Endothelial cell of umbilical vein (primary cell): ENCODE results near the gene TCTN2. TPM values are rescaled to one million over a fixed set of nuclear protein-coding genes. Genes with fewer than 3 reads are reported as not detected.

Experiments
- BruUV-seq: library from RNA; stranded (reverse); fragments of 400-500 nt; replicated peaks from 2 replicates; lab custom pipeline; 2021; lab: Mats Ljungman, UMichigan
- CTCF ChIA-PET: fragments of 300-600, 350-600 bp; sonication (Branson Sonifier 250); formaldehyde crosslinking; loops from one replicate; lab custom pipeline; 2021; ENCODE audit warnings: antibody characterized with exemption, inconsistent platforms; lab: Charles Lee
- POLR2A ChIA-PET: fragments of 300-600, 350-600 bp; sonication (Branson Sonifier 250); formaldehyde crosslinking; loops from one replicate; lab custom pipeline; 2021; ENCODE audit warnings: antibody characterized with exemption, inconsistent platforms; lab: Charles Lee
- DNase-seq: peaks from one replicate; pipeline ENCODE4 v3.0.0-alpha.2; 2011; ENCODE audit warnings: low read depth, low spot score
- FAIRE-seq: peaks from 2 replicates; lab custom pipeline; 2011; peaks lifted over from hg19 to GRCh38; lab: Jason Lieb, UNC
- H2AFZ ChIP-seq: 2 replicates; pipeline ENCODE4 v1.6.0; 2012; ENCODE audit warnings: low read depth, low read length, control low read depth, inconsistent platforms
- H3K27ac ChIP-seq: 2 replicates; pipeline ENCODE4 v1.5.1; 2011; ENCODE audit warnings: low read depth, mild to moderate bottlenecking, control low read depth, low read length, moderate library complexity; ENCODE audit not compliant: insufficient read depth
- H3K27me3 ChIP-seq, 2 experiments: 2 replicates each; pipeline versions ENCODE4 v1.6.0 to v1.6.1; 2011; ENCODE audit warnings: low read length in 2 of 2, mixed read lengths in 1 of 2; ENCODE audit not compliant: control insufficient read depth in 2 of 2, insufficient read depth in 2 of 2
- H3K36me3 ChIP-seq, 2 experiments: 2 replicates in 1 of 2; 3 replicates in 1 of 2; pipeline ENCODE4 v1.5.1; 2011; ENCODE audit warnings: low read length in 2 of 2, mild to moderate bottlenecking in 1 of 2, moderate library complexity in 1 of 2; ENCODE audit not compliant: control insufficient read depth in 2 of 2, insufficient read depth in 2 of 2; ENCODE audit errors: extremely low read depth in 1 of 2
- H3K4me1 ChIP-seq: 3 replicates; pipeline ENCODE4 v1.5.1; 2011; ENCODE audit warnings: mild to moderate bottlenecking, low read length; ENCODE audit not compliant: control insufficient read depth, insufficient read depth; ENCODE audit errors: extremely low read depth
- H3K4me2 ChIP-seq: 2 replicates; pipeline ENCODE4 v1.6.1; 2011; ENCODE audit warnings: low read length, control low read depth, mixed read lengths; ENCODE audit not compliant: insufficient read depth
- H3K4me3 ChIP-seq, 3 experiments: fragments of 200-600 bp in 1 of 3; sonication (generic), shearing (Covaris generic) in 1 of 3; replicated peaks in 1 of 3; 2 replicates each; pipeline ENCODE4 v1.5.1; 2011 to 2016; ENCODE audit warnings: control low read depth in 3 of 3, low read length in 3 of 3, mild to moderate bottlenecking in 2 of 3, inconsistent platforms in 1 of 3, low read depth in 1 of 3, moderate library complexity in 1 of 3; ENCODE audit not compliant: insufficient read depth in 1 of 3
- H3K79me2 ChIP-seq: 2 replicates; pipeline ENCODE4 v1.6.0; 2012; ENCODE audit warnings: low read length, inconsistent platforms; ENCODE audit not compliant: control insufficient read depth, insufficient read depth
- H3K9ac ChIP-seq: replicated peaks from 2 replicates; pipeline ENCODE3; 2011; ENCODE audit warnings: low read length, control low read depth; ENCODE audit not compliant: insufficient read depth; ENCODE audit errors: extremely low read depth
- H3K9me1 ChIP-seq: replicated peaks from 3 replicates; pipeline ENCODE4 v1.6.0; 2011; ENCODE audit warnings: mild to moderate bottlenecking, low read length; ENCODE audit not compliant: control insufficient read depth, insufficient read depth; ENCODE audit errors: extremely low read depth
- H3K9me3 ChIP-seq: replicated peaks from 2 replicates; pipeline ENCODE4 v1.5.1; 2012; ENCODE audit warnings: low read length, inconsistent platforms; ENCODE audit not compliant: control insufficient read depth, insufficient read depth
- H4K20me1 ChIP-seq: replicated peaks from 2 replicates; pipeline ENCODE3; 2011; ENCODE audit warnings: mild to moderate bottlenecking, low read length; ENCODE audit not compliant: control insufficient read depth, insufficient read depth; ENCODE audit errors: extremely low read depth
- CTCF ChIP-seq, 2 donors: IDR thresholded peaks; 1 replicate in 1 of 2; 2 replicates in 1 of 2; pipeline ENCODE4 v1.5.1; 2011; ENCODE audit warnings: low read length in 2 of 2, mild to moderate bottlenecking in 2 of 2, moderate library complexity in 2 of 2, control low read depth in 1 of 2, inconsistent platforms in 1 of 2, low read depth in 1 of 2; ENCODE audit not compliant: insufficient read depth in 1 of 2; ENCODE audit errors: extremely low read depth in 1 of 2
- EZH2 ChIP-seq: IDR thresholded peaks from 2 replicates; pipeline ENCODE4 v1.6.1; 2012; ENCODE audit warnings: borderline replicate concordance, low read depth, mild to moderate bottlenecking, moderate library complexity, low read length, inconsistent platforms; ENCODE audit not compliant: severe bottlenecking
- GATA2 ChIP-seq: IDR thresholded peaks from 2 replicates; pipeline ENCODE4 v1.7.0; 2011; ENCODE audit warnings: low read depth, mild to moderate bottlenecking, moderate library complexity, mixed read lengths, low read length; ENCODE audit not compliant: insufficient read length, insufficient read depth
- POLR2A ChIP-seq: IDR thresholded peaks from 2 replicates; pipeline ENCODE4 v1.6.1; 2012; ENCODE audit warnings: low read depth, mild to moderate bottlenecking, control low read depth, low read length
- dilution Hi-C: fragments of 300-500 bp; cut with MboI; formaldehyde crosslinking; loops from one replicate; pipeline ENCODE4 v1.15.0; 2019; ENCODE audit warnings: low sequenced_read_pairs; ENCODE audit not compliant: extremely low pct_ligation_motif_present
- intact Hi-C: fragments of 100-400 bp; cut with micrococcal nuclease; formaldehyde crosslinking; loops from one replicate; pipeline ENCODE4 v1.10.0; 2022
- polyA plus RNA-seq, 4 experiments: library from polyadenylated mRNA; depleted of rRNA in 3 of 4; stranded (reverse) in 3 of 4; unstranded in 1 of 4; fragments of >200 nt; gene quantifications; 2 replicates each; pipeline versions ENCODE4 v1.2.1 to v1.2.3, GENCODE V29; 2011 to 2012; ENCODE audit warnings: missing spikeins in 1 of 4
- total RNA-seq: library from RNA; stranded (reverse); gene quantifications from 2 replicates; pipeline ENCODE4 v1.2.3, GENCODE V29; 2021
- TF ChIP-seq, protein P1 (sequence below): IDR thresholded peaks from 2 replicates; pipeline ENCODE4 v1.6.1; 2011; ENCODE audit not compliant: insufficient read depth, insufficient read length

Gene TCTN2
- total and polyA plus RNA-seq, 2 donors (not counting 3 experiments of a cell fraction or from before 2014, with no cell fraction given) = 11.2 to 16.7 TPM

- no peaks in the 10 kb centered on the region for H3K9me1 ChIP-seq
- H3K4me3 ChIP-seq = peak overlapping the region; percentile 87 to 98 (median 90)
- no peaks in the 10 kb centered on the region for H3K9me3 ChIP-seq
- H3K79me2 ChIP-seq = peaks cover 24% of the 10 kb centered on the region
- H4K20me1 ChIP-seq = no peaks in the 10 kb centered on the region
- H3K27ac ChIP-seq = no peak overlapping the region
- intact Hi-C loops = loop anchor here (2.0 kb wide), 1 partner anchor 255 kb away; the partner anchor contains the start of gene SNRNP35
- H3K9ac ChIP-seq = peak overlapping the region; percentile 88
- POLR2A ChIA-PET = no interaction called here
- H3K4me2 ChIP-seq = peak overlapping the region; percentile 94
- H3K36me3 ChIP-seq = no peaks in the 10 kb centered on the region
- TSS peak; percentile 38 for BruUV-seq
- DNase-seq = peak; percentile 36
- no peak for FAIRE-seq
- dilution Hi-C loops = no loop called here
- no peak overlapping the region for H2AFZ ChIP-seq
- H3K4me1 ChIP-seq = peaks cover 8% of the 10 kb centered on the region
- CTCF ChIA-PET = interaction anchor here (1.2 to 1.6 kb wide), 3 partner anchors 14 to 319 kb away, joined by 3 read pairs; no protein-coding TSS in a partner anchor
- no peaks in the 10 kb centered on the region for H3K27me3 ChIP-seq
- TF ChIP-seq EZH2 (no peak), GATA2 (peak; percentile 28)
Measured at GRCh38 chr12:123713398-123713797, 42.5 kb downstream of the TCTN2 start.

- Histone ChIP-seq H3K27me3 (no peaks in the 10 kb centered on the region), H3K9ac (no peak overlapping the region), H3K4me3 (no peak overlapping the region), H3K27ac (no peak overlapping the region), H3K79me2 (peaks cover 24% of the 10 kb centered on the region), H3K36me3 (no peaks in the 10 kb centered on the region), H2AFZ (no peak overlapping the region), H3K4me1 (peaks cover 8% of the 10 kb centered on the region), H3K9me1 (no peaks in the 10 kb centered on the region), H3K9me3 (no peaks in the 10 kb centered on the region), H3K4me2 (peak overlapping the region; percentile 94), H4K20me1 (no peaks in the 10 kb centered on the region)
- ChIA-PET CTCF (interaction anchor here (1.4 to 1.6 kb wide), 2 partner anchors 13 to 28 kb away, joined by 3 read pairs; no protein-coding TSS in a partner anchor), POLR2A (no interaction called here)
- DNase-seq (no peak), FAIRE-seq (no peak)
- BruUV-seq = no TSS peak
- dilution Hi-C loops = no loop called here
- intact Hi-C loops = loop anchor here (2.0 kb wide), 1 partner anchor 255 kb away; the partner anchor contains the start of gene SNRNP35
- TF ChIP-seq EZH2 (no peak), POLR2A (no peak), CTCF (IDR thresholded peaks at IDR 0.05; ENCODE audit: extremely low read depth in 1 of 2, insufficient read depth in 1 of 2, low read depth in 1 of 2, low read length in 2 of 2) (no peak)
- TF ChIP-seq, protein P1, sequence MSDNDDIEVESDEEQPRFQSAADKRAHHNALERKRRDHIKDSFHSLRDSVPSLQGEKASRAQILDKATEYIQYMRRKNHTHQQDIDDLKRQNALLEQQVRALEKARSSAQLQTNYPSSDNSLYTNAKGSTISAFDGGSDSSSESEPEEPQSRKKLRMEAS = no peak
Measured at GRCh38 chr12:123713823-123714585, 43.1 kb downstream of the TCTN2 start.
